ENCODE data around the gene PTPN9. TPM values are rescaled to one million over a fixed set of nuclear protein-coding genes. Genes with fewer than 3 reads are reported as not detected.

PTPN9 gene
- total and polyA plus RNA-seq, 2 donors (not counting 1 experiment from before 2014, with no cell fraction given) = 11.8 to 15.5 TPM

DNA sequence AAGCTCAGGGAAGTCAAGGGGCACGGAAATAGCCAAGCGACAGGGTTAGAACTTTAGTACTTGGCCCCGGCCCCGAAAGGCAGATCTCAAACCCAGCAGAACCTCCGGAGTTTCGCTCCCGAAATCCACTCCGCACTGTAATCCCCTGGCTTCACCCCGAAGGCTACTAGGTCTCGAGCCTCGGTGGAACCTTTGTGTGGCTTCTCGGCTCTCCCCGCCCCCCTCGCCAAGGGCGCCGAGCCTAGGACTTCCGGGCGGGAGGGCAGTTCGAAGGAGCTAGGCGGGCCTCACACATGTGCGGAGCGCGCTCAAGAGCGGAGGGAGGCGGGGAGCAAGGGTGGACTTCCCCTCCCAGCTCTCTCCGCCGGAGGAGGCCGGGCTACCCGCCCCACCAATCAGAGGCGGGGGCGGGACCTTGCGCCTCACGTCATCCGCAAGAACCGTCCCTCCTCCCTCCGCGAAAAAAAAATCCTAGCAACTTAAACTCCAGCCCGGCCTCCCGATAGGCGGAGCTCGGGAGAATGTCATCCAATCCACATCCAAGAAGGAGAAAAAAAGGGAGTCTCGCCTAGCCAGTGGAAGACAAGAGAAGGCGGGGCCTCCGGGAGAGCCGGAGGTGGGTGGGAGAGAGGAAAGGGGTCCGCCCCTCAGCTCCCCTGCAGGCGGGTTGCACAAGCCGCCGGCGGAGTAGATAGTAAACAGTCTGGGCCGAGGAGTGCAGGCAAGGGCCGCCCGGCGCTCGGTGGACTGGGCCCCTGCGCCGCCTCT, 125.2 kb downstream of the PTPN9 start:
- Histone ChIP-seq H2AFZ (ENCODE audit: insufficient read depth, low read depth, low read length, poor library complexity, severe bottlenecking) (peak overlapping the region; percentile 92), H3K27ac (ENCODE audit: low read length in 2 of 2) (peak overlapping the region; percentile 90 to 95), H3K27me3 (replicated peaks in 1 of 4; ENCODE audit: control extremely low read depth in 1 of 4, control insufficient read depth in 3 of 4, insufficient read depth in 4 of 4, low read length in 3 of 4) (no peaks in the 10 kb centered on the region), H3K4me3 (ENCODE audit: control extremely low read depth in 1 of 5, extremely low read depth in 1 of 5, insufficient read depth in 1 of 5, low read depth in 2 of 5, low read length in 4 of 5) (peak overlapping the region; percentile 95 to 99 (median 97)), H3K79me2 (ENCODE audit: control insufficient read depth, insufficient read depth, low read length) (peaks cover 18% of the 10 kb centered on the region), H4K20me1 (ENCODE audit: control insufficient read depth, insufficient read depth, low read length, poor library complexity, severe bottlenecking) (peaks cover 22% of the 10 kb centered on the region), H3K9me3 (ENCODE audit: control extremely low read depth in 1 of 3, control insufficient read depth in 2 of 3, insufficient read depth in 1 of 3, low read length in 2 of 3) (no peaks in the 10 kb centered on the region), H3K36me3 (replicated peaks in 1 of 2; ENCODE audit: control extremely low read depth in 1 of 2, control insufficient read depth in 1 of 2, extremely low read depth in 1 of 2, insufficient read depth in 2 of 2, low read length in 1 of 2) (no peaks in the 10 kb centered on the region), H3K4me2 (replicated peaks; ENCODE audit: low read depth, low read length, poor library complexity, severe bottlenecking) (peak overlapping the region; percentile 91), H3K4me1 (ENCODE audit: control insufficient read depth in 2 of 2, insufficient read depth in 2 of 2, low read length in 2 of 2) (peaks cover 21 to 37% of the 10 kb centered on the region in 2 donors), H3K9ac (ENCODE audit: low read length) (peak overlapping the region; percentile 96)
- peaks cover 41% of the 10 kb centered on the region for H3K4me1 Mint-ChIP-seq
- TF ChIP-seq, protein P1, sequence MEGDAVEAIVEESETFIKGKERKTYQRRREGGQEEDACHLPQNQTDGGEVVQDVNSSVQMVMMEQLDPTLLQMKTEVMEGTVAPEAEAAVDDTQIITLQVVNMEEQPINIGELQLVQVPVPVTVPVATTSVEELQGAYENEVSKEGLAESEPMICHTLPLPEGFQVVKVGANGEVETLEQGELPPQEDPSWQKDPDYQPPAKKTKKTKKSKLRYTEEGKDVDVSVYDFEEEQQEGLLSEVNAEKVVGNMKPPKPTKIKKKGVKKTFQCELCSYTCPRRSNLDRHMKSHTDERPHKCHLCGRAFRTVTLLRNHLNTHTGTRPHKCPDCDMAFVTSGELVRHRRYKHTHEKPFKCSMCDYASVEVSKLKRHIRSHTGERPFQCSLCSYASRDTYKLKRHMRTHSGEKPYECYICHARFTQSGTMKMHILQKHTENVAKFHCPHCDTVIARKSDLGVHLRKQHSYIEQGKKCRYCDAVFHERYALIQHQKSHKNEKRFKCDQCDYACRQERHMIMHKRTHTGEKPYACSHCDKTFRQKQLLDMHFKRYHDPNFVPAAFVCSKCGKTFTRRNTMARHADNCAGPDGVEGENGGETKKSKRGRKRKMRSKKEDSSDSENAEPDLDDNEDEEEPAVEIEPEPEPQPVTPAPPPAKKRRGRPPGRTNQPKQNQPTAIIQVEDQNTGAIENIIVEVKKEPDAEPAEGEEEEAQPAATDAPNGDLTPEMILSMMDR (IDR thresholded peaks at IDR 0.05) = no peak
- TF ChIP-seq EZH2 (IDR thresholded peaks at IDR 0.05; ENCODE audit: borderline replicate concordance, insufficient read depth, low read depth, low read length, poor library complexity, severe bottlenecking) = no peak
- peak overlapping the region; percentile 98 for H3K4me3 Mint-ChIP-seq
- peak overlapping the region; percentile 99 for H3K27ac Mint-ChIP-seq
- no peaks in the 10 kb centered on the region for H3K27me3 Mint-ChIP-seq
- peak; percentile 40 for ATAC-seq (ENCODE audit: low read depth)
- ChIA-PET POLR2A (interaction anchor here (0.6 to 6.4 kb wide), 12 partner anchors 8 to 676 kb away, joined by 3 to 62 read pairs (median 4); partner anchors contain the start of genes IMP3, MAN2C1, PTPN9 and SNUPN), CTCF (interaction anchor here (0.7 to 6.5 kb wide), 5 partner anchors 13 to 677 kb away, joined by 3 to 51 read pairs (median 6); partner anchors contain the start of genes MAN2C1, NEIL1 and SNUPN)
- no peaks in the 10 kb centered on the region for H3K9me3 Mint-ChIP-seq (ENCODE audit: insufficient read depth)
- under 1% methylated on average over 48 of the region's 57 CpGs for WGBS (ENCODE audit: insufficient coverage)
- DNase-seq = peak; percentile 99
- intact Hi-C loops (cut with micrococcal nuclease) = loop anchor here (1.0 to 10.0 kb wide), 11 partner anchors 125 to 837 kb away; partner anchors contain the start of genes C15orf39, CLK3, COX5A and FBXO22

All from B cell (primary cell).